HepG2 (cell line): Measurements from ENCODE around the gene SLC38A4. TPM values are rescaled to one million over a fixed set of nuclear protein-coding genes. Genes with fewer than 3 reads are reported as not detected.

Source experiments
- ATF3 ChIP-seq: sonication (generic); formaldehyde crosslinking; IDR thresholded peaks from 2 replicates; pipeline ENCODE4 v1.4.0; 2020; ENCODE audit warnings: missing genetic modification reagents
- CBFB ChIP-seq: sonication (generic); formaldehyde crosslinking; IDR thresholded peaks from 2 replicates; pipeline ENCODE4 v1.4.0; 2020; ENCODE audit warnings: missing genetic modification reagents
- CENPX ChIP-seq: sonication (generic); formaldehyde crosslinking; IDR thresholded peaks from 2 replicates; pipeline ENCODE4 v1.9.0; 2021; ENCODE audit warnings: mild to moderate bottlenecking, missing genetic modification reagents, moderate library complexity
- CERS6 ChIP-seq: sonication (generic); formaldehyde crosslinking; IDR thresholded peaks from 2 replicates; pipeline ENCODE4 v1.5.0; 2020; ENCODE audit warnings: missing genetic modification reagents
- CHD2 ChIP-seq: IDR thresholded peaks from 2 replicates; pipeline ENCODE4 v1.6.1; 2011; ENCODE audit warnings: low read depth, low read length, improper control_type of control experiment
- E2F1 ChIP-seq: sonication (generic); formaldehyde crosslinking; IDR thresholded peaks from 2 replicates; pipeline ENCODE4 v1.5.0; 2020; ENCODE audit warnings: missing genetic modification reagents
- FOXA3 ChIP-seq: IDR thresholded peaks from 2 replicates; pipeline ENCODE4 v1.6.1; 2016; ENCODE audit warnings: missing genetic modification reagents, missing compliant biosample characterization
- FOXJ3 ChIP-seq: sonication (generic); formaldehyde crosslinking; IDR thresholded peaks from 2 replicates; pipeline ENCODE4 v1.4.0; 2020; ENCODE audit warnings: missing genetic modification reagents, mild to moderate bottlenecking, borderline replicate concordance
- HHEX ChIP-seq: IDR thresholded peaks from 2 replicates; pipeline ENCODE4 v1.6.1; 2016; ENCODE audit warnings: control low read depth
- HNF4A ChIP-seq: sonication (generic); formaldehyde crosslinking; IDR thresholded peaks from 2 replicates; pipeline ENCODE4 v1.4.0; 2020; ENCODE audit warnings: missing genetic modification reagents
- HOXA3 ChIP-seq: sonication (generic); formaldehyde crosslinking; IDR thresholded peaks from 2 replicates; pipeline ENCODE4 v1.5.0; 2020; ENCODE audit warnings: missing genetic modification reagents
- MAX ChIP-seq: IDR thresholded peaks from 2 replicates; pipeline ENCODE4 v1.6.1; 2012; ENCODE audit warnings: inconsistent platforms
- NBN ChIP-seq: fragments of 450-650 bp; conservative IDR thresholded peaks from 2 replicates; pipeline ENCODE4 v1.6.1; 2017
- NR1H2 ChIP-seq: sonication (generic); formaldehyde crosslinking; IDR thresholded peaks from 2 replicates; pipeline ENCODE4 v1.8.1; 2022; ENCODE audit warnings: low read depth, missing genetic modification reagents, borderline replicate concordance
- NRL ChIP-seq: sonication (generic); formaldehyde crosslinking; IDR thresholded peaks from 2 replicates; pipeline ENCODE4 v1.5.0; 2020; ENCODE audit warnings: missing genetic modification reagents, mild to moderate bottlenecking, moderate library complexity, borderline replicate concordance
- PRDM4 ChIP-seq: sonication (generic); formaldehyde crosslinking; IDR thresholded peaks from 2 replicates; pipeline ENCODE4 v1.9.0; 2021; ENCODE audit warnings: missing genetic modification reagents, borderline replicate concordance
- RARA ChIP-seq: IDR thresholded peaks from 2 replicates; pipeline ENCODE4 v1.6.1; 2016; ENCODE audit warnings: missing genetic modification reagents, missing compliant biosample characterization
- RNF2 ChIP-seq: fragments of 450-650 bp; conservative IDR thresholded peaks from 2 replicates; pipeline ENCODE4 v1.6.1; 2016; ENCODE audit warnings: low read depth
- USF2 ChIP-seq, 2 experiments: sonication (generic) in 1 of 2; formaldehyde crosslinking in 1 of 2; IDR thresholded peaks; 2 replicates each; pipeline versions ENCODE4 v1.5.1 to v1.6.1; 2011 to 2020; ENCODE audit warnings: borderline replicate concordance in 1 of 2, low read depth in 1 of 2, low read length in 1 of 2, mild to moderate bottlenecking in 1 of 2, missing genetic modification reagents in 1 of 2, moderate library complexity in 1 of 2
- ZGPAT ChIP-seq: IDR thresholded peaks from 2 replicates; pipeline ENCODE4 v1.6.1; 2016; ENCODE audit warnings: mild to moderate bottlenecking
- ZSCAN29 ChIP-seq: sonication (generic); formaldehyde crosslinking; conservative IDR thresholded peaks from 2 replicates; pipeline ENCODE4 v1.4.0; 2020; ENCODE audit warnings: mild to moderate bottlenecking, missing genetic modification reagents
- polyA plus RNA-seq, 8 experiments: library from polyadenylated mRNA; depleted of rRNA in 3 of 8; stranded (reverse) in 7 of 8; unstranded in 1 of 8; fragments of >200 nt; fragmentation: Illumina TruSeq in 4 of 8; extraction: Trizol in 4 of 8; gene quantifications; 2 replicates each; pipeline versions ENCODE4 v1.2.1 to v1.2.3, GENCODE V29; 2011 to 2016; ENCODE audit warnings: low read depth in 4 of 8, missing spikeins in 1 of 8, mixed read lengths in 1 of 8; ENCODE audit not compliant: insufficient read depth in 1 of 8
- total RNA-seq, 5 experiments: library from RNA; depleted of rRNA; stranded (reverse); fragments of >200 nt; fragmentation: Illumina TruSeq; extraction: Trizol; gene quantifications; 2 replicates each; pipeline ENCODE4 v1.2.3, GENCODE V29; 2016; ENCODE audit warnings: low read depth in 1 of 5

Gene SLC38A4
- total and polyA plus RNA-seq, 2 of the 13 experiments (the other 11 are each of a cell fraction or from before 2014, with no cell fraction given), result 3.5 to 5.2 TPM

GRCh38 chr12:46798056-46798455 lies 27.7 kb downstream of the SLC38A4 start (continued):
- TF ChIP-seq USF2 (IDR thresholded peaks at IDR 0.05; ENCODE audit: low read depth, low read length) (no peak), USF2 (CRISPR knock-in tag; IDR thresholded peaks at IDR 0.05; ENCODE audit: borderline replicate concordance) (no peak), NR1H2 (CRISPR knock-in tag) (no peak), E2F1 (CRISPR knock-in tag) (no peak), FOXJ3 (CRISPR knock-in tag) (peak; percentile 64; the same call in 1 of the 2 replicates), HNF4A (peak; percentile 92), CBFB (CRISPR knock-in tag) (no peak), NRL (CRISPR knock-in tag) (no peak), ZGPAT (CRISPR knock-in tag) (peak; percentile 39; the same call in 1 of the 2 replicates), ZSCAN29 (CRISPR knock-in tag) (no peak), CENPX (no peak), PRDM4 (CRISPR knock-in tag) (no peak), FOXA3 (CRISPR knock-in tag) (peak; percentile 73), MAX (0 out of 2 replicates have a peak, but pooled peaks have one; percentile 16), NBN (no peak), ATF3 (no peak), CHD2 (no peak), HOXA3 (no peak), RNF2 (no peak), RARA (CRISPR knock-in tag) (peak; percentile 38; the same call in 1 of the 2 replicates), CERS6 (CRISPR knock-in tag) (no peak), HHEX (CRISPR knock-in tag) (no peak)
